RWPE2 (cell line): ENCODE data around the gene ENTPD5.
A peak's percentile ranks its signal among the peaks of the same experiment; 100 is the strongest.

Experiments
- ATAC-seq: fragments of 200-7000 bp; cut with Tn5 transposase; 3 replicates; pipeline ENCODE4 v1.9.1; 2021; ENCODE audit warnings: low read depth
- DNase-seq: peaks from one replicate; pipeline ENCODE4 v3.0.0-alpha.2; 2020; ENCODE audit warnings: low spot score
- H3K27ac ChIP-seq: fragments of 450-650 bp; 2 replicates; pipeline ENCODE4 v1.5.1; 2017; ENCODE audit warnings: mild to moderate bottlenecking; ENCODE audit not compliant: poor library complexity, severe bottlenecking
- H3K27me3 ChIP-seq: fragments of 250-450 bp; sonication (Bioruptor Pico); 2 replicates; pipeline ENCODE4 v1.5.1; 2021; ENCODE audit warnings: mild to moderate bottlenecking, moderate library complexity; ENCODE audit not compliant: insufficient read depth, poor library complexity, severe bottlenecking
- H3K36me3 ChIP-seq: fragments of 250-450 bp; sonication (Bioruptor Pico); 2 replicates; pipeline ENCODE4 v1.5.1; 2020; ENCODE audit warnings: low read depth, mild to moderate bottlenecking, moderate library complexity
- H3K4me1 ChIP-seq: fragments of 250-450 bp; sonication (Bioruptor Pico); 2 replicates; pipeline ENCODE4 v1.5.1; 2021; ENCODE audit warnings: mild to moderate bottlenecking, moderate library complexity; ENCODE audit not compliant: insufficient read depth, poor library complexity, severe bottlenecking
- H3K4me3 ChIP-seq: fragments of 250-450 bp; sonication (Bioruptor Pico); 2 replicates; pipeline ENCODE4 v1.5.1; 2021; ENCODE audit warnings: mild to moderate bottlenecking, moderate library complexity; ENCODE audit not compliant: severe bottlenecking
- H3K9me3 ChIP-seq: fragments of 250-450 bp; sonication (Bioruptor Pico); 2 replicates; pipeline ENCODE4 v1.5.1; 2021; ENCODE audit warnings: mild to moderate bottlenecking, moderate library complexity; ENCODE audit not compliant: severe bottlenecking
- CTCF ChIP-seq: fragments of 450-650 bp; IDR thresholded peaks from one replicate; pipeline ENCODE4 v1.5.1; 2017; ENCODE audit warnings: mild to moderate bottlenecking, moderate library complexity; ENCODE audit not compliant: poor library complexity, severe bottlenecking

The ENTPD5 gene, protein sequence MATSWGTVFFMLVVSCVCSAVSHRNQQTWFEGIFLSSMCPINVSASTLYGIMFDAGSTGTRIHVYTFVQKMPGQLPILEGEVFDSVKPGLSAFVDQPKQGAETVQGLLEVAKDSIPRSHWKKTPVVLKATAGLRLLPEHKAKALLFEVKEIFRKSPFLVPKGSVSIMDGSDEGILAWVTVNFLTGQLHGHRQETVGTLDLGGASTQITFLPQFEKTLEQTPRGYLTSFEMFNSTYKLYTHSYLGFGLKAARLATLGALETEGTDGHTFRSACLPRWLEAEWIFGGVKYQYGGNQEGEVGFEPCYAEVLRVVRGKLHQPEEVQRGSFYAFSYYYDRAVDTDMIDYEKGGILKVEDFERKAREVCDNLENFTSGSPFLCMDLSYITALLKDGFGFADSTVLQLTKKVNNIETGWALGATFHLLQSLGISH

GRCh38 chr14:74018586-74019407, at the start of gene ENTPD5, which contains the start of gene BBOF1:
TSS of gene ENTPD5 (minus strand) at chr14:74019288. CDS start at chr14:73988102, 31,186 bp downstream.
TSS of gene BBOF1 (plus strand) at chr14:74019349. CDS start at chr14:74019479, 130 bp downstream.
- Histone ChIP-seq H3K4me3 (peak within 1 kb of the TSS; percentile 79), H3K4me1 (peaks cover 2% of the 10 kb centered on the region), H3K9me3 (no peaks in the 10 kb centered on the region), H3K36me3 (peaks cover 9% of the 10 kb centered on the region), H3K27me3 (no peaks in the 10 kb centered on the region), H3K27ac (peak within 1 kb of the TSS; percentile 87)
- DNase-seq (peak; percentile 87), ATAC-seq (peak; percentile 81)
- no peak for TF ChIP-seq CTCF

- H3K36me3 ChIP-seq, result peaks cover 3% of the 10 kb centered on the region
- H3K27ac ChIP-seq, result peak overlapping the region; percentile 1
- H3K27me3 ChIP-seq, result no peaks in the 10 kb centered on the region
- H3K4me1 ChIP-seq, result peaks cover 11% of the 10 kb centered on the region
- no peak overlapping the region for H3K4me3 ChIP-seq
- ATAC-seq, result peak; percentile 26; the same call in 1 of the 3 replicates
- no peaks in the 10 kb centered on the region for H3K9me3 ChIP-seq
- no peak for TF ChIP-seq CTCF
- no peak for DNase-seq
Measured at GRCh38 chr14:74065746-74066575, 46.9 kb upstream of the ENTPD5 start.

DNA sequence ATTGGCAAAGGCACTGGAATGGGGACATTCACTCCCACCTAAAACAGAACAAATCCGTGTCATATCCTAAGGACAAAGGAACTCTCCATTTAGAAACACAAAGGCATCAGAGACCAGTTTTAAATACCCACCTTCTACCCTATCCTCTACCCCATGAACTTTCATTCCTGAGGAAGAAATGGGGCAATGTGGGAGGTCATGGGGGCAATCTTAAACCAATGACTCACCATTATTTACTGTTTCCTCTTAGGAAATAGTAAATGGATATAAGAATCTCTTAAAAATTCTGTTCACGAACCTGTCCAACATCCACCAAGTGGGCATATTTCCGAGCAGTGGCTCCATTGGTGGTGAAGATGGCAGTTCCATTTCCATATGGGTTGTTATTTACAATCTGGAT, 45.8 kb upstream of the ENTPD5 start:
- peak; percentile 17; the same call in 1 of the 3 replicates for ATAC-seq
- peaks cover 3% of the 10 kb centered on the region for H3K36me3 ChIP-seq

DNA sequence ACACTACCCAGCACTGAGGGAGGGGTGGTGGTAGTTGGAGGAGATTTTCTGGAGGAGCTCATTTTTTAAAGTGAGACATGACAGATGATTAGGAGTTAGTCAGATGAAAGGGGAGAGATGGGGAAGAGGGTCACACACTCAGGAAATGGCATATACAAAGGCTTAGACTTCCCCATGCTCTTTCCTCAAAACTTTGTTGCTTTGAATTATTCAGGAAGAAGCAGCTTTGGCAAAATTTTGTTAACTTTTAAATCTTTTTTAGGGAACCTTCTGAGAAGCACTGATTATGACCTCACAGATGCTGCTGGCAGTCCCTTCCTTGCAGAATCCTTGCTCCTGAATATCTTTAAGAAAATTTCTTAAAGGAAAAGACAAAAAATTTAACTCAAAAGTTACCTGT, 45.3 kb upstream of the ENTPD5 start:
- Histone ChIP-seq H3K4me1 (peaks cover 11% of the 10 kb centered on the region), H3K36me3 (peaks cover 3% of the 10 kb centered on the region), H3K27ac (no peak overlapping the region), H3K9me3 (no peaks in the 10 kb centered on the region), H3K4me3 (no peak overlapping the region), H3K27me3 (no peaks in the 10 kb centered on the region)
- TF ChIP-seq CTCF, result no peak
- no peak for ATAC-seq
- no peak for DNase-seq

More for the DNA sequence above, 45.8 kb upstream of the ENTPD5 start:
- no peak for DNase-seq
- H3K4me1 ChIP-seq, result peaks cover 11% of the 10 kb centered on the region
- H3K4me3 ChIP-seq, result no peak overlapping the region
- no peaks in the 10 kb centered on the region for H3K9me3 ChIP-seq
- TF ChIP-seq CTCF, result no peak
- H3K27me3 ChIP-seq, result no peaks in the 10 kb centered on the region
- H3K27ac ChIP-seq, result no peak overlapping the region
